Epithelial cell of esophagus (primary cell): ENCODE data around the gene CRB1.

Experiments used
- DNase-seq: peaks from one replicate; pipeline ENCODE4 v3.0.0; 2010; ENCODE audit warnings: low read depth
- H3K4me3 ChIP-seq: 2 replicates; pipeline ENCODE4 v1.5.1; 2011; ENCODE audit warnings: mild to moderate bottlenecking, low read length, control low read depth
- TF ChIP-seq, protein P1 (sequence below): IDR thresholded peaks from 2 replicates; pipeline ENCODE4 v1.5.1; 2011; ENCODE audit warnings: low read depth, mild to moderate bottlenecking, low read length, control low read depth, inconsistent platforms; ENCODE audit not compliant: insufficient read depth; ENCODE audit errors: missing control alignments

The CRB1 gene

DNA sequence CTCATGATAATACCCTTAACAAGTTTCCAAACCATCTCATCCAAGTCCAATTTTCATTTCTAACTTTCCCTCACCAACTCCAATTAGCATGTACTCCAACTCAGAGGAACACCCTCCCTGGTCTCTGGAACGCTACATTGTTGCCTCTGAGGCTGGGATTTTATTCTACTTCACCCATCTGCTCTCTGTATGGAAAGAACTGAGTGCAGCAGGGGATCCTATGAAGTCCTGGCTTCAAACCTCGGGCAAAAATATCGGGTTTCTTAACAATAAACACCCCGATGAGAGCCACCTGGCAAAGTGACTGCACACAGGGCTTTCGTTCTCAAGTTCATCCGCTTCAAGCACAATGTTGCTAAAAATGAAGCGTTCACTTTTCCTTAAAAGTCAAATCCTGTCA lies 99.6 kb downstream of the CRB1 start:
- no peak overlapping the region for H3K4me3 ChIP-seq
- TF ChIP-seq, protein P1, sequence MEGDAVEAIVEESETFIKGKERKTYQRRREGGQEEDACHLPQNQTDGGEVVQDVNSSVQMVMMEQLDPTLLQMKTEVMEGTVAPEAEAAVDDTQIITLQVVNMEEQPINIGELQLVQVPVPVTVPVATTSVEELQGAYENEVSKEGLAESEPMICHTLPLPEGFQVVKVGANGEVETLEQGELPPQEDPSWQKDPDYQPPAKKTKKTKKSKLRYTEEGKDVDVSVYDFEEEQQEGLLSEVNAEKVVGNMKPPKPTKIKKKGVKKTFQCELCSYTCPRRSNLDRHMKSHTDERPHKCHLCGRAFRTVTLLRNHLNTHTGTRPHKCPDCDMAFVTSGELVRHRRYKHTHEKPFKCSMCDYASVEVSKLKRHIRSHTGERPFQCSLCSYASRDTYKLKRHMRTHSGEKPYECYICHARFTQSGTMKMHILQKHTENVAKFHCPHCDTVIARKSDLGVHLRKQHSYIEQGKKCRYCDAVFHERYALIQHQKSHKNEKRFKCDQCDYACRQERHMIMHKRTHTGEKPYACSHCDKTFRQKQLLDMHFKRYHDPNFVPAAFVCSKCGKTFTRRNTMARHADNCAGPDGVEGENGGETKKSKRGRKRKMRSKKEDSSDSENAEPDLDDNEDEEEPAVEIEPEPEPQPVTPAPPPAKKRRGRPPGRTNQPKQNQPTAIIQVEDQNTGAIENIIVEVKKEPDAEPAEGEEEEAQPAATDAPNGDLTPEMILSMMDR, result no peak
- no peak for DNase-seq

DNA sequence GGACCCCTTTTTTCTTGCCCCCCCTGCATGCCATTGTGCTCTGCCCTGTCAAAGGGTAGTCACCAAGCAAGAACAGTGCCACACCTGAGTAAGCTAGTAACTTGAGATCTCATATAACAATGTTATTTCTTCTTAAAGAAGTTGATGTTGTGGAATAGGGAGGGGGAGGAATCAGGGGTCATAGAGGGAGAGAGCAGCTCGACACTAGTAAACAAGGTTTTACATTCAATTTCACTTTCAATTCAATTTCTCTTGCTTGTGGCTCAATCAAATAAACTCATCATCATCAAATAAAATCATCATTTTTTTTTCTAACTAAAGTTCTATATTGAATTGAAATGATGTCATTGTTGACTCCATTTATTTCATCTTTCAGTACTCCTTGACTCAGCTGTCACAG lies 106.4 kb downstream of the CRB1 start:
- no peak overlapping the region for H3K4me3 ChIP-seq
- no peak for DNase-seq
- TF ChIP-seq, protein P1, result no peak

DNA sequence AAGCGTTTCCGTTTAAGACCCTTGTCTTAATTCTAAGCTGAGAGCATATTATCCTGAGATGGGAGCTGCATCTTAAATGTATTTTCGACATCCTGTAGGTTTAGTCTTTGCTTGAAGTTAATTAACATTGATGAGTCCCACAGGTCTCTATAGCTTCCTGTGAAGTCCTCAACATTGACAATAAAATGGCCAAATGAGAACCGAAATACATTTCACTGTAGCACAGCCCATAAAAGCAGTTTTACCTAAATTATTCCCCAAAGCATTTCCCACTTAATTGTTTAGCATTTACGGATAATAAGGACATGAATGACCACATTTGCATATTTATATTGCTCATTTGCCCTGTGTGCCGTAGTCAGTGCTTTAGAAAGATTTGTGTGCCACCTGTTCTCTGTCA lies 116.4 kb downstream of the CRB1 start:
- TF ChIP-seq, protein P1, result no peak
- DNase-seq, result no peak
- no peak overlapping the region for H3K4me3 ChIP-seq

DNA sequence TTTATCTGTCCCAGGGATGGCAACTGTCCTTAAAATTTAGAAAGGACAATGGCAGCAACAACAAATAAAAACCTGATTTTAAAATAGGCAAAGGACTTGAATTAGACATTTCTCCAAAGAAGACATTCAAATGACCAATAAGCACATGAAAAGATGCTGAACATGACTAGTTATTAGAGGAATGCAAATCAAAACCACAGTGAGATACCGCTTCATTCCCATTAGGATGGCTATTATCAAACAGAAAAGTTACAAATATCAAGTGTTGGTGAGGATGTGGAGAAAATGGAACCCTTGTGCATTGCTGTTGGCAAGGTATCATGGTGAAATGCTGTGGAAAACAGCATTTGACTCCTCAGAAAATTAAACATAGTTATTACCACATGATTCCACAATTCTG lies 120.7 kb downstream of the CRB1 start:
- TF ChIP-seq, protein P1, result no peak
- no peak for DNase-seq
- no peak overlapping the region for H3K4me3 ChIP-seq

DNA sequence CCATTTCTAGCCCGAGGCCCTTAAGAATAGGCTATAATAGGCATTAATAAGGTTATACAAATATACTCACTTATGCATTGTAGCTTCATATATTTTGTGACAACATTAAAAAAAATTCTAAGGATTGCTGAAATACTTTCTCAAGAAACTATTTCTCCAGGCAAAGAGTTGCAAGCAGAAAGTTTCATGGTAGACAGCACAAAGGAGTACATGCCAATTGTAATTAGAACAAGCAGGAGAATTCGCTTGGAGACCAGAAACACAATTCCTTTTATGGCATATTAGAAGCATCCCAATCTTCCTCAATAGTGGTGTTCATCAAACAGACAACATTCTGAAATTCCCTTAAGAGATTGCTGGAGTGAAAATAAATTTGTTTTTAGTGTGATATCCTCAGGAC lies 122.8 kb downstream of the CRB1 start:
- TF ChIP-seq, protein P1, result no peak
- no peak for DNase-seq
- no peak overlapping the region for H3K4me3 ChIP-seq

DNA sequence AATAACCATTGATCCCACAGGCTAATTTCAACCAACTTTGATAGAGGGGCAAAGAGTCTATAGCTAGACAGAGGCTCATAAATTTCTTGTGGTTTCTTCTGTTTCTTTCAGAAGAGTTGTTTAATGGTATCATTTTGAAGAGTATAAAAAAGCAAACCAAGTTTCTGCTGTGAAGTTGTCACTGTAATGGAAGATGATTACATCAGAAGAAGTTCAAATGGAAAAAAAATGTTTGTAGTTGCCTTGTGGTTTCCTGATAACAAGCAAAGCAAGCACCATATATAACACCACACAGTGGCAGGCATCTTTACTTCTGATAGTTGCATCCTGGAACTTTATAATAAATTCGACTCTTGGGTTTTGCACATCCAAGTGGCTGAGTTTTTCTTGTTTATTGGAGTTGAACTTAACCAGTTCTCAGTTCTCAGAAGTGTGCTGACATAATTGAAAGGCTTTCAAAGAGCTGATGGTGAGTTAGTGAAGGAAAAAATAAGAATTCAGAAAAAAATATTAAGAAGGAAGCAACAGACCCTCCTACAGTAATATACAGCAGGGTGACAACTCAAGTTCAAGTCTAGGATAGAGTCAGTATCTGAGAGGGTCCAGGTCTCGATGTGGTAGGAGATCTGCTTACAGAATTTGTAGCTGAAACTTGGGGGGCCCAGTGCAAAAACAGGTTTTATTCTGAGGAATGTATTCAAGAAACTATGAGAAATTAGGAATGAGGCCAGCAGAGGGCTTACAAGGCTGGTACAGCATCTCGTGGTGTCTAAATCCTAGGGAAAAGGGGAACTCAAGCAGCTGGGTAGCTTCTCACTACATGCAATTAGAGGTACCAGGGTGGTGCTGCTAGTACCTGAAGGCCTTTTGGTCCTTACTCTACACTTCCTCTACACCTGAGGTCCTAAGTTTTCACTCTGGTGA lies 123.5 kb downstream of the CRB1 start:
- no peak overlapping the region for H3K4me3 ChIP-seq
- TF ChIP-seq, protein P1, result no peak
- DNase-seq, result no peak

DNA sequence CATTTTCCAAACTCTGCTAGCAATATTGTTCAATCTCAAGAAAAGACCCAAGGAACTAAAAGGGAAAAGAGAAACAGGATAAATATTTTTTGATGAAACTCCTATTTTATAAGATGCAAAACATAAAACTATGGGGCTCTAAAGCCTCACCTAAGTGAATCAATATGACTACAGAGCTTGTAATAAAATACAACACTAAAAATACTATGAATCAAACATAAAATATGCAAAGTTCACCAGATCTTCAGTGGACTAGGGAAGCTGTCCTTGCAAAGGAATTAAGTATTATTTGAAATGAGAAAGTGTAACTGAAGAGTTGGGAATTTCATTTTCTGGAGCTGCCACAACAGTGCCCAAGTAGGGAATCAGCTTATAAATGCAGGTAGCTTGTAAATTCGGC lies 124.5 kb downstream of the CRB1 start:
- H3K4me3 ChIP-seq, result no peak overlapping the region
- no peak for DNase-seq
- TF ChIP-seq, protein P1, result no peak
